Stomach smooth muscle (tissue), 2 donors: ENCODE results near the gene PALLD.
A peak's percentile ranks its signal among the peaks of the same experiment; 100 is the strongest.

ENCODE experiments used
- H3K27ac ChIP-seq: one replicate; pipeline ENCODE4 v1.7.0; 2013; ENCODE audit warnings: mild to moderate bottlenecking, low read length, inconsistent platforms
- H3K27me3 ChIP-seq, 2 donors: one replicate each; pipeline ENCODE4 v1.7.0; 2013; ENCODE audit warnings: low read length in 2 of 2; ENCODE audit not compliant: insufficient read depth in 2 of 2, control insufficient read depth in 1 of 2
- H3K36me3 ChIP-seq, 2 donors: one replicate each; pipeline ENCODE4 v1.7.0; 2013; ENCODE audit warnings: low read length in 2 of 2; ENCODE audit not compliant: control insufficient read depth in 2 of 2, insufficient read depth in 2 of 2
- H3K4me1 ChIP-seq: one replicate; pipeline ENCODE4 v1.7.0; 2013; ENCODE audit warnings: low read length; ENCODE audit not compliant: control insufficient read depth, insufficient read depth
- H3K4me3 ChIP-seq, 2 donors: one replicate each; pipeline ENCODE4 v1.7.0; 2013; ENCODE audit warnings: low read length in 2 of 2
- H3K9ac ChIP-seq, 2 donors: one replicate each; pipeline ENCODE4 v1.7.0; 2013; ENCODE audit warnings: low read length in 2 of 2, mild to moderate bottlenecking in 1 of 2
- H3K9me3 ChIP-seq, 2 donors: one replicate each; pipeline ENCODE4 v1.7.0; 2013; ENCODE audit warnings: low read length in 2 of 2; ENCODE audit not compliant: control insufficient read depth in 2 of 2
- donor health status: healthy.
- donor health status: Pancreatic carcinoma.

PALLD gene

GRCh38 chr4:168637872-168638756 is 141.3 kb downstream of the PALLD start:
- peaks cover 13% of the 10 kb centered on the region for H3K4me1 ChIP-seq
- H3K27ac ChIP-seq: no peak overlapping the region
- H3K4me3 ChIP-seq: no peak overlapping the region
- no peaks in the 10 kb centered on the region for H3K36me3 ChIP-seq
- H3K9ac ChIP-seq: no peak overlapping the region
- no peaks in the 10 kb centered on the region for H3K9me3 ChIP-seq
- H3K27me3 ChIP-seq: no peaks in the 10 kb centered on the region

- Histone ChIP-seq H3K27ac (no peak overlapping the region), H3K27me3 (no peaks in the 10 kb centered on the region), H3K4me1 (peaks cover 5% of the 10 kb centered on the region), H3K36me3 (no peaks in the 10 kb centered on the region), H3K4me3 (no peak overlapping the region), H3K9me3 (no peaks in the 10 kb centered on the region), H3K9ac (no peak overlapping the region)
Observed at GRCh38 chr4:168639914-168640313, 143.1 kb downstream of the PALLD start.

- Histone ChIP-seq H3K9ac (no peak overlapping the region), H3K9me3 (no peaks in the 10 kb centered on the region), H3K4me1 (peaks cover 7% of the 10 kb centered on the region), H3K27ac (no peak overlapping the region), H3K4me3 (no peak overlapping the region), H3K36me3 (no peaks in the 10 kb centered on the region), H3K27me3 (no peaks in the 10 kb centered on the region)
Observed at GRCh38 chr4:168641811-168642140, 144.9 kb downstream of the PALLD start.

- H3K36me3 ChIP-seq: no peaks in the 10 kb centered on the region
- H3K9ac ChIP-seq: no peak overlapping the region
- peak overlapping the region; percentile 1 for H3K27ac ChIP-seq
- peaks cover 7% of the 10 kb centered on the region for H3K4me1 ChIP-seq
- H3K27me3 ChIP-seq: no peaks in the 10 kb centered on the region
- no peak overlapping the region for H3K4me3 ChIP-seq
- no peaks in the 10 kb centered on the region for H3K9me3 ChIP-seq
Observed at GRCh38 chr4:168642591-168642990, 145.7 kb downstream of the PALLD start.

GRCh38 chr4:168643111-168643795 is 146.4 kb downstream of the PALLD start:
- H3K9ac ChIP-seq: peak overlapping the region in 1 of 2 donors; percentile 1
- peak overlapping the region in 1 of 2 donors; percentile 31 for H3K4me3 ChIP-seq
- H3K27me3 ChIP-seq: no peaks in the 10 kb centered on the region
- H3K9me3 ChIP-seq: no peaks in the 10 kb centered on the region
- H3K4me1 ChIP-seq: peaks cover 7% of the 10 kb centered on the region
- no peaks in the 10 kb centered on the region for H3K36me3 ChIP-seq
- H3K27ac ChIP-seq: peak overlapping the region; percentile 1

- Histone ChIP-seq H3K9ac (no peak overlapping the region), H3K9me3 (no peaks in the 10 kb centered on the region), H3K27me3 (no peaks in the 10 kb centered on the region), H3K4me3 (no peak overlapping the region), H3K27ac (no peak overlapping the region), H3K36me3 (no peaks in the 10 kb centered on the region), H3K4me1 (peaks cover 7% of the 10 kb centered on the region)
Observed at GRCh38 chr4:168643796-168644159, 146.9 kb downstream of the PALLD start.

- peaks cover 7% of the 10 kb centered on the region for H3K4me1 ChIP-seq
- H3K27me3 ChIP-seq: no peaks in the 10 kb centered on the region
- no peak overlapping the region for H3K9ac ChIP-seq
- H3K36me3 ChIP-seq: no peaks in the 10 kb centered on the region
- H3K4me3 ChIP-seq: no peak overlapping the region
- H3K27ac ChIP-seq: no peak overlapping the region
- no peaks in the 10 kb centered on the region for H3K9me3 ChIP-seq
Observed at GRCh38 chr4:168646001-168646768, 149.3 kb downstream of the PALLD start.

GRCh38 chr4:168647646-168648375 is 151.0 kb downstream of the PALLD start:
- H3K27ac ChIP-seq: no peak overlapping the region
- no peak overlapping the region for H3K9ac ChIP-seq
- H3K36me3 ChIP-seq: no peaks in the 10 kb centered on the region
- no peaks in the 10 kb centered on the region for H3K27me3 ChIP-seq
- H3K4me3 ChIP-seq: no peak overlapping the region
- peaks cover 7% of the 10 kb centered on the region for H3K4me1 ChIP-seq
- no peaks in the 10 kb centered on the region for H3K9me3 ChIP-seq

- Histone ChIP-seq H3K4me3 (no peak overlapping the region), H3K4me1 (peaks cover 7% of the 10 kb centered on the region), H3K27me3 (no peaks in the 10 kb centered on the region), H3K9me3 (no peaks in the 10 kb centered on the region), H3K9ac (no peak overlapping the region), H3K36me3 (no peaks in the 10 kb centered on the region), H3K27ac (no peak overlapping the region)
Observed at GRCh38 chr4:168648494-168648893, 151.6 kb downstream of the PALLD start.

- no peak overlapping the region for H3K9ac ChIP-seq
- H3K4me3 ChIP-seq: no peak overlapping the region
- peaks cover 7% of the 10 kb centered on the region for H3K4me1 ChIP-seq
- H3K27ac ChIP-seq: no peak overlapping the region
- no peaks in the 10 kb centered on the region for H3K36me3 ChIP-seq
- no peaks in the 10 kb centered on the region for H3K9me3 ChIP-seq
- H3K27me3 ChIP-seq: no peaks in the 10 kb centered on the region
Observed at GRCh38 chr4:168648929-168649328, 152.1 kb downstream of the PALLD start.
